NCI-H2107 treated with DMSO at 0.1 percent for 48 hours (cell line): Measurements from ENCODE around the gene GDA.
"Not testable (repeated sequence)": the region's sequence is repeated elsewhere in the genome, so short reads cannot be mapped to it uniquely, and the experiment has no call there.

Experiments
- DNase-seq: peaks from one replicate; lab custom pipeline; 2025; ENCODE audit not compliant: unreplicated experiment; lab: John Stamatoyannopoulos, UW

GDA gene

GRCh38 chr9:72274441-72274840 lies 125.2 kb downstream of the GDA start:
- no peak for DNase-seq

- no peak for DNase-seq
Observed at GRCh38 chr9:72274916-72275315, 125.7 kb downstream of the GDA start.

DNA sequence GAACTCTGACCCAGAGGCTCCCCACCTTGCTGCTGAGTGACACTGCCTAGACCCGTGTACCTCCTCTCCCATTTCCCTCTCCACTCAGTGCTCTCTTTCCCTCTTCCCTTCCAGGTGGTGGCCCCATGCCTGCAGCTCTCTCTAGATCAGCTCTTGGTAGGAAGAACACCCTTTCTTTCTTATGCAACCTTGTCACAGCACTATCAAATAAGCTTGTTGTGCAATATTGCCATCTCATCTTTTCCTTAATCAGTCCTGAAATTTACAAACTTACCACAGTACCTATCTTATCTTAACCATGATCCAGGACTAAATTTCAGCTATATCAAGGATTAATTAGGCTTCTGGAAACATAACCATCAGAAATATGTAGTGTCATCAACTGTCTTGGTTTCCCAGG lies 127.2 kb downstream of the GDA start:
- DNase-seq = no peak

DNA sequence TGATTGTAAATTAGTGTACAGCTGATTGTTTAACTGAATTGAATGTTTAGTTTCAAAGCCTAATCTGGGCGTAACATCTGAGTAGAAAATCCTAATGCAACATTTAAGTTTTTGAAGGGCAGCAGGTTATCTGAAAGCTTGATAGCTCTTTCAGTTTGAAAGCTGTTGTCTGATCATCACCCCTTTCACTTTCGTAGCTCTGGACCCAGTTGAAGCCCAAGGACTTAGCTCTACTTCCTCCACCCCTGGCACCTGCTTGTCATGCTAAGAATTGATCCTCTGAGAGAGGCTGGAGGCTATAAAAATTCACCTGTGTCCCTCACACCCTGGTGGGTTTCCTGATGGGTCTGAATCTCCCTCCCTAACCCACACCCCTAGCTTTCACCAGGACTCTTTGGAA lies 129.7 kb downstream of the GDA start:
- no peak for DNase-seq

DNA sequence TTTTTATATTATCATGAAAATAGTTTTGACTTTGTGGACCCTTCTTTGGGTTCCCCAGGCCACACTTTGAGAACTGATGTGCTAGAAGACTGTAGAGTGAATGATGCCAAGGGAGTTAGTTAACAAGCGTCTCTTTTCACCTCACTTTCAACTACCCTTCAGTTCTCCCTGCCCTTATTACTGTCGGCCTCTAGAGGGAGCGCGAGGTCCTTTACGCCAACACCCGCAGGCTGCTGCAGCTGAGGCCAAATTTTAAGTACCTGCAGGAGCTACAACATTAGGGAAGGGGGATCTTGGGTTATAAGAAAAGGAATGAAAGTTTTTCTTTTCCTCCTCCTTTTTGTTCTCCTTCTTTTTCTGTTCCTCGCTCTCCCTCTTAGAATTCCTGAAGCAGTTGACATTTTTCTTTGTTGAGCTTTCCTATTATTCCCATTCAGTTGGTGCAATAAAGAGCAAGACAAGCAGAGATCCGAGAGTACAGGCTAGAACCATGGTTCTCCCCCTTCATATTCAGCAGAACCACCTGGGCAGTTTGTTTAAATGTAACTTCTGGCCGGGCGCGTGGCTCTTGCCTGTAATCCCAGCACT lies 131.8 kb downstream of the GDA start:
- DNase-seq = peak; percentile 21

DNA sequence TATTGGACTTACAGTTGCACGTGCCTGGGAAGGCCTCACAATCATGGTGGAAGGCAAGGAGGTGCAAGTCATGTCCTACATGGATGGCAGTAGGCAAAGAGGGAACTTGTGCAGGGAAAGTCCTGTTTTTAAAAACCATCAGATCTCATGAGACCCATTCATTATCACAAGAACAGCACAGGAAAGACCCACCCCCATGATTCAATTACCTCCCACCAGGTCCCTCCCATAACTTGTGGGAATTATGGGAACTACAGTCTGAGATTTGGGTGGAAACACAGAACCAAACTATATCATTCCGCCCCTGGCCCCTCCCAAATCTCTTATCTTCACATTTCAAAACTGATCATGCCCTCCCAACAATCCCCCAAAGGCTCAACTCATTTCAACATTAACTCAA lies 140.2 kb downstream of the GDA start:
- DNase-seq = no peak

DNA sequence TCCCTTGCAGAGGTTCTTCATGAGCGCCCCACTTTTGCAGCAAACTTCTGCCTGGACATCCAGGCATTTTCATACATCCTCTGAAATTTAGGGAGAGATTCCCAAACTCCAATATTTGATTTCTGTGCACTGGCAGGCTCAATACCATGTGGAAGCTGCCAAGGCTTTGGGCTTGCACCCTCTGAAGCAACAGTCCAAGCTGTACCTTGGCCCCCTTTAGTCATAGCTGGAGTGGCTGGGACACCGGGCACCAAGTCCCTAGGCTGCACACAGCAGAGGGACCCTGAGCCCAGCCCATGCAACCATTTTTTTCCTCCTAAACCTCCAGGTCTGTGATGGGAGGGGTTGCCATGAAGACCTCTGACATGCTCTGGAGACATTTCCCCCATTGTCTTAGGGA lies 141.1 kb downstream of the GDA start:
- DNase-seq = no peak

GRCh38 chr9:72291576-72291975 lies 142.3 kb downstream of the GDA start:
- DNase-seq = not testable (repeated sequence)

DNA sequence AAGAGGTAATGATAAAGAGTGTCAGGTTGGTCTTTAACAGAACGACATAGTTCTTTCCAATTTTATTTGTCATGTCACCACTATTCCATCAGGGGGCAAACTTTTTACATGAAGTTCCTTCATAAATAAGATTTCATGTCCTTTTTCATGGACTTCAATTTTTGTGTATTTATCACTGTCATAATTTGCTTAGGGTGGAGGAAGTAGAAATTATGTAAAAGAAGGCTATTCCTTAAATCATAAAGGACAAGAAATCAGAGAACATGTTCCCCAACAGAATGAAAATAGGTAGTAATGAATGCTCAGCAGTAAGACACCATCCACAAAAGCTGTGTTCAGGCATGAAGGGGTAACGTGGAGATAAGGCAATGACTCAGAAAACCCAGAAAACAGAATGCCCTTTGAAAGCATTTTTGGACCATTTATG lies 143.0 kb downstream of the GDA start:
- no peak for DNase-seq

GRCh38 chr9:72292874-72293607 lies 143.8 kb downstream of the GDA start:
- DNase-seq = no peak

DNA sequence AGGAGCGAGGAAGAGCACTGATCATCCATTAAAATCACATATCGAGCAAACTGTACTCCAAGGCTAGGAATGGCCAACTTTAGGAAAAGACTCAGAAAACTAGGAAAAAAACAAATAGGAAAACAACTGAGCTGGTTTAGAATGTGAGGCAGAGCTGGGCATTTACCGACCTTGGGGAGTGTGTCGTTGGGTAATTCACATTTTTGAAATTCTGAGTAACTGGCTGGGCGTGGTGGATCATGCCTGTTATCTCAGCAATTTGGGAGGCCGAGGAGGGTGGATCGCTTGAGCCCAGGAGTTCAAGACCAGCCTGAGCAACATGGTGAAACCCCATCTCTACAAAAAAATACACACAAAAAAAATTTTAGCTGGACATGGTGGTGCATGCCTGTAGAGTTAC lies 145.7 kb downstream of the GDA start:
- DNase-seq = no peak

DNA sequence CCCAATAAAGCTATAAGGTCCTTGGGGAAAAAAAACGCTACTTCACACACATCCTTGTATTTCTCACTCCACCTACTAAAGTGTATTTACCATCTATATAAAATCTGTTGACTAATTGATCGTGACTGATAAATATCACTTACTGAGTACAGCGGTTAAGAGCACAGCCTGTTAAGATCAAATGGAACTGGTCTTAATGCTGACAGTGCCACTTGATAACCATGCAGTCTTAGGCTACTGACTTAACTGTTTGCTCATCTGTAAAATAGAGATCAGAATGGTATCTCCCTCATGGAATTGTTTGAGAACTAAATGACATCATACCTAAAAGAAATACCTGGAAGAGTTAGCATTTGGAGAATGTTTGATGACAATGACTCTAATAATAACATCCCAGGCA lies 148.3 kb downstream of the GDA start:
- DNase-seq = no peak

DNA sequence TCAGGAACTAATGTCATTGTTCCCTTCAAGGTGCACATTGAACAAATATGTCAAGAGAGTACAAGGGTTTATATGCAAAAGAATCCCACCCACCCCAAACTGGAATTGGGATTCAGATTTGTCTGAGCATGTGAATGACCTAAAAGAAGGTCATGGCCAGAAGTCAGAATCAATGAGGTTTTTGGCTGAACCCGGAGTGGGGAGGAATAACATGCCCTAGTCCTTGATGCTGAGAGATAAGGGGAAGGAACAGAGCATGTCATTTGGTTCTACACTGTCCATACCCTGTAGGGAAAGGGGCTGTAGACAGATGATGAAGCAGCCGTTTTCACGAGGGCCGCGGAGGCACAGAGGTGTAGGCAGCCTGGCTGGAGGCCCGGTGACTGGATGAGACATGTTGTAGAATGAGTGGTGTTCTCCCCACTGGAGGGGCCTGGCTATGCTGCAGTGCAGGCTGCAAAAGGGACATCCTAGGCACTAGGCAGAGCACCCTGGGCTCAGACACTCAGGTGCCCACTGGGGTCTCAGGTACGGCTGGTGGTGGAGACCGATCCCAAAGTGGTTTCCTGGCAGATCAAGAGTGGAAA lies 149.9 kb downstream of the GDA start:
- no peak for DNase-seq

GRCh38 chr9:72300873-72301272 lies 151.6 kb downstream of the GDA start:
- DNase-seq = no peak
